Immature natural killer cell (primary cell): ENCODE measurements around the gene NOL7. TPM values are rescaled to one million over a fixed set of nuclear protein-coding genes. Genes with fewer than 3 reads are reported as not detected.

Source experiments
- DNase-seq, 3 donors: peaks; one replicate each; pipeline ENCODE4 v3.0.0; 2022; ENCODE audit warnings: mixed read lengths in 1 of 3
- H3K27ac Mint-ChIP-seq, 6 donors: one replicate each; pipeline ENCODE4 v1.8.0; 2020; ENCODE audit warnings: mixed read lengths in 6 of 6, mild to moderate bottlenecking in 5 of 6, inconsistent platforms in 4 of 6, moderate library complexity in 3 of 6
- H3K27me3 Mint-ChIP-seq, 3 donors: one replicate each; pipeline ENCODE4 v1.8.0; 2020 to 2021; ENCODE audit warnings: low read depth in 3 of 3, mild to moderate bottlenecking in 3 of 3, mixed read lengths in 3 of 3, moderate library complexity in 3 of 3, inconsistent platforms in 1 of 3
- H3K36me3 Mint-ChIP-seq, 3 donors: one replicate each; pipeline ENCODE4 v1.8.0; 2020; ENCODE audit warnings: mixed read lengths in 3 of 3, inconsistent platforms in 2 of 3, mild to moderate bottlenecking in 2 of 3
- H3K4me1 Mint-ChIP-seq, 2 donors: one replicate each; pipeline ENCODE4 v1.8.0; 2020; ENCODE audit warnings: inconsistent platforms in 2 of 2, mild to moderate bottlenecking in 2 of 2, mixed read lengths in 2 of 2, moderate library complexity in 1 of 2
- H3K4me3 Mint-ChIP-seq, 5 donors: one replicate each; pipeline ENCODE4 v1.8.0; 2020; ENCODE audit warnings: mild to moderate bottlenecking in 5 of 5, mixed read lengths in 5 of 5, inconsistent platforms in 3 of 5, moderate library complexity in 3 of 5
- H3K9me3 Mint-ChIP-seq, 6 donors: one replicate each; pipeline ENCODE4 v1.8.0; 2020; ENCODE audit warnings: mild to moderate bottlenecking in 6 of 6, mixed read lengths in 6 of 6, inconsistent platforms in 4 of 6, moderate library complexity in 3 of 6
- polyA plus RNA-seq, 3 donors: library from polyadenylated mRNA; unstranded; fragments of 300-500 nt; fragmentation: Illumina TruSeq; gene quantifications; one replicate each; pipeline ENCODE4 v1.2.3, GENCODE V29; 2021

The NOL7 gene
- polyA plus RNA-seq, 3 donors from 2014 or later: 57.0 to 92.2 (median 65.1) TPM

- peak overlapping the region; percentile 20 to 71 (median 59) for H3K4me3 Mint-ChIP-seq
- peaks cover 0 to 3% (median 2%) of the 10 kb centered on the region in 3 donors for H3K27me3 Mint-ChIP-seq
- H3K27ac Mint-ChIP-seq: peak overlapping the region in 4 of 6 donors; percentile 28 to 71 (median 65)
- DNase-seq: no peak
- H3K4me1 Mint-ChIP-seq: peaks cover 87 to 97% of the 10 kb centered on the region in 2 donors
- no peaks in the 10 kb centered on the region for H3K9me3 Mint-ChIP-seq
- peaks cover 0 to 2% (median 0%) of the 10 kb centered on the region in 3 donors for H3K36me3 Mint-ChIP-seq
These were observed 53.3 kb downstream of the NOL7 start for GRCh38 chr6:13668291-13668928.

- Mint-ChIP-seq H3K27ac (peak overlapping the region in 5 of 6 donors; percentile 8 to 67 (median 14)), H3K4me3 (peak overlapping the region in 4 of 5 donors; percentile 18 to 71 (median 50)), H3K36me3 (peaks cover 0 to 3% (median 0%) of the 10 kb centered on the region in 3 donors), H3K9me3 (peaks cover 0 to 4% (median 0%) of the 10 kb centered on the region in 6 donors), H3K4me1 (peaks cover 83 to 97% of the 10 kb centered on the region in 2 donors), H3K27me3 (peaks cover 0 to 3% (median 2%) of the 10 kb centered on the region in 3 donors)
- no peak for DNase-seq
These were observed 54.3 kb downstream of the NOL7 start for GRCh38 chr6:13669476-13669875.

Other genes starting within 250 kb of the NOL7 start
- 10 to 100 TPM; 22.5 to 68.8 (median 49.3) TPM for gene GFOD1, start 127.7 kb upstream of the NOL7 start, polyA plus RNA-seq
- gene SIRT5, start 40.7 kb upstream of the NOL7 start, polyA plus RNA-seq: 10 to 100 TPM in 2 of 3 donors, 1 to 10 TPM in 1; 7.5 to 12.3 (median 11.2) TPM
- 1 to 10 TPM; 2.4 to 5.5 (median 3.8) TPM for gene RANBP9, start 96.5 kb downstream of the NOL7 start, polyA plus RNA-seq
- gene MCUR1, start 199.2 kb downstream of the NOL7 start, polyA plus RNA-seq: 10 to 100 TPM in 1 of 3 donors, 1 to 10 TPM in 2; 7.2 to 13.2 (median 9.7) TPM